ENCODE measurements around the gene MUL1.

MUL1 gene

DNA sequence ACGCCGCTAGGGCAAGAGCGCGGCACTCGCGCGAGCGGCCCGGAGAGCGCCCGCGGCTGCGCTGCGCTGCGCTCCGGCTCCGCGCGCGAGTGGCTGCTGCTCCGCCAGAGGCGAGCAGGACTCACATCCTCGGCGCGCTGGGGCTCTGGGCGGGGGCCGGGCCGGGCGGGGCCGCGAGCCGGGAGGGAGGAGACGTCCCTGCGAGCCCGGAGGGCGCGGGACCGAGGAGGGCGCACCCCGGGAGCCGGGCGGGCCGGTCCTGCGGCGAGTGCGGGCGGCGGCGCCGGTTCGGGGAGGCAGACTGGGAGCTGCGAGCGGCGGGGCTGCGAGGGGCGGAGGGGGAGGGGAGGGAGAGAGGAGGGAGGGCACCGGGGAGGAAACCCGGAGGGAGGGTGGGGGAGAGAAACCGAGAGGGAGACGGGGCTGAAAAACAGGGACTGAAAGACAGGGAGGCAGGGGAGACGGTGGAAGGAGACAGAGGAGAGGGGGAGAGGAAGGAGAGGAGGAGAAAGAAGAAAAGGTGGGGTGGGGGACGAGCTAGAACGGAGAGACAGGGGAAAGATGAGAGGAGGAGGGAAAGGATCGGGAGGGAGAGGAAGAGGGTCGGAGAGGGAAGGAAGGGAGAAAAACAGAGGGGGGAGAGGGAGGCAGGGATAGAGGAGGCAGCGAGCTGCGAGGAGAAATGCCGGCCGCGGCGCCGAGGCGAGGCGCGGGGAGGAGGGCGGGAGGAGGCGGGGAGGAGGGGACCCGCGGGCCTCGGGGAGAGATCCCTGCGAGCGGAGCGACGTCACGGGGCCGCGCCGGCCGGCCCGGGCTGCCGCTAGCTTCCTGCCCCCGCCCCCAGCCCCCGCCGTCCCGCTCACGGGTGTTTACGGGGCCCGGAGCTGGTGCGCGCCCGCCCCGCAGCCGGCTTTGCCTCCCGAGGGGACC lies 22.2 kb downstream of the MUL1 start, which contains the start of gene CAMK2N1:
Gene CAMK2N1 (minus strand): TSS at position 684 of the 930 bp plus-strand sequence. CDS start 831 bp downstream, outside the sequence.
- DNase-seq (ENCODE audit: low read depth, low spot score): no peak

DNA sequence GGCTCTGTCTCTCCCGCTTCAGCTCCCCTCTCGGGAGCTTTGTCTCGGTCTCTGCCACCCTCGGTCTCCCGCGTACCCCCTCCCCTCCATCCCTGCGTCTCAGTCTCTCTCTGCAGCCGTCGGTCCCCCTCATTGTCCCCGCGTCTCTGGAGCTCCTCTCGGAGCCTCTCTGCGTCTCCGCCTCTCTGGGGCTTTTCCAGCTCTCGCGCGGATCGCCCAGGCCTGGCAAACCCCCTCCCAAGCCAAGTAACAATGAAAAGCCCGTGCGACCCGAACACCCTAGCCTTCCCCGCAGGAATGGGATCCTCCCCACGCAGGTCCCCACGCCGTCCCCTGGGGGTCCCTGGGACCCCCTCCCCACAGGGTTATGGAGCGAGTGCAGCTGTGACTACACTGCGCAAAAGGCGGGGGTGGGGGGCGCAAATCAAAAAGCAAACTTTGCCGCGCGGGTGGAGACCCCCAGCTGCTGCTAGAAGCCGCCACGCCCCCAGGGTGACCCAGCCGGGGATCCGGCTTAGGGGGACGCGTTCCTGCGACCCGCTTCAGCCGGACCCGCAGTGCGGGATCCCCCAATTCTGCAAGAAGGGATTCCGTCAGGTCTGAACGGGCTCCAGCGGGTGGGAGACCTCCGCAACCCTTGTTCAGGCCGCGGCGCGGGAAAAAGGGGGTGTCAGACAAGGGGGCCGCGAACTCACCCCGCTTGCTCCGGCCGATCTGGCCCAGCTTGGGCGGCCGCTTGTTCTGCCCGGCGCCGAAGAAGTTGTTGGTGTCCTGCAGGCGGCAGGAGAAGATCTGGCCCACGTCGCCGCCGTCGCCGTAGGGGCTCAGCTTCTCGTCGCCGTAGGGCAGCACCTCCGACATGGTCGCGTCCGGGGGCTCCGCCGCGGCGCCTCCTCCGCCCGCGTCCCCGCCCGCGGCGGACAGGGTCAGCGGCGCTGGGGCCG lies 23.2 kb downstream of the MUL1 start:
- no peak for DNase-seq (ENCODE audit: low read depth, low spot score)

DNA sequence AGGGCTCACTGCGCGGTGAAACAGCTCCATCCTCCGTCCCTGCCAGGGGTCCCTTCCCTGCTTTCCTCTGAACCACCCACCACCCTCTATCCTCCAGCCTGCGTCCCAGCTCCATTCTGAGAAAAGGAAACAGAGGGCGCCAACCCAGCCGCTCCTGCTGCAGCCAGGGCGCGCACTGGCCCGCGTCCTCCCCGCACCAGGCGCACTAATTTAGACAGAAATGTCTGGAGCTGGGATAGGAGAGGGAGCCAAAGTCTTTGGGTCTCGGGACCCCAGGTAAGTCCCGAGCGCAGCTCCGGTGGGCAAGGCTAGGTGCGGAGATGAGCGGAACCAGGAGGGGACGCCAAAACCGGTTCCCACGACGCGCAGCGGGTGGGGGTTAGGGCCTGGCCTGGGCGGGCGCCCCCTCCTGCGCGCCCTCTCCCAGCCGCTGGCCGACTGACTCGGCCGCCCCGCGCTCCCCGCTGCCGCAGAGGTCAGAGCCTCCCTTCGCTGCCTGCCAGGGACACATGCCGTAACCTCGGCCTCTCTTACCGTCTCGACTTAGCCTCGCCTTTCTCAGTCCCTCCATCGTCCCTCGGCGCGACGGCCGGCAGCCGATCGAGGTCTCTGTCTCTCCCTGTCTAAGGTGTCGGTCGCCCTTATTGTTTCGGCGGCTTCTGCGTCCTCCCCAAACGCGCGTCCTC lies 24.0 kb downstream of the MUL1 start:
- DNase-seq (ENCODE audit: low read depth, low spot score): no peak

DNA sequence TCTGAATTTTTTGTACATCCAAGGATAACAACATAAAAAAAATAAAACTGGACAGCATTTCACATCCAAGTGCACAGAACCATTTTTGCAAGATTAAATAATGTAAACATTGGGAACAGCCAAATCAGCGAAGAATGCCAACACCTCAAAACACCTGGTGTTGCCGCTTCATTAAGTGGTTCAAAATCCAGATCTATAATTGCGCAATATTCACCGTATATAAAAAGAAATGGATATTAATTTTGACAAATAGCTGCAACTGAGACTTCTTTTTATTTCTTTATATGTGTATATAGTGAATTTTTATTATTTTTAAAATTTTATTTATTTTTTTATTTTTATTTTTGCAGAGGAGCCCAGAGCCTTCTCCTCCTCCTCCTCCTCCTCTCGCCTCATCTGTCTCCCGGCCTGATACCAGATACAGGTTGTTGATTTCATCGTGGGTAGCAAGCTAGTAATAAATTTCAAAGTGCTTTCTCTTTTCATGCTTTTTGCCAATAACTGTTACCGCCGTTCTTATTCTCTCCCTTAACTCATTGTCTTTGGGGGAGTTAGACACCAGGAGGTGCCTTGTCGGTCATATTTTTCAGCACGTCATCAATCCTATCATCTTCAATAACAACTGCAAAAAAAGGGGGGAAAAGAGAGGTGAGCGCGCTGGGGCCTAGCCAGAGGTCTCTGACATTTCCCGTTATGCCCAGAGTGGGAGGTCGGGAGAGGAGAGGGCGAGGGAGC lies 24.7 kb downstream of the MUL1 start:
- DNase-seq (ENCODE audit: low read depth, low spot score): no peak

DNA sequence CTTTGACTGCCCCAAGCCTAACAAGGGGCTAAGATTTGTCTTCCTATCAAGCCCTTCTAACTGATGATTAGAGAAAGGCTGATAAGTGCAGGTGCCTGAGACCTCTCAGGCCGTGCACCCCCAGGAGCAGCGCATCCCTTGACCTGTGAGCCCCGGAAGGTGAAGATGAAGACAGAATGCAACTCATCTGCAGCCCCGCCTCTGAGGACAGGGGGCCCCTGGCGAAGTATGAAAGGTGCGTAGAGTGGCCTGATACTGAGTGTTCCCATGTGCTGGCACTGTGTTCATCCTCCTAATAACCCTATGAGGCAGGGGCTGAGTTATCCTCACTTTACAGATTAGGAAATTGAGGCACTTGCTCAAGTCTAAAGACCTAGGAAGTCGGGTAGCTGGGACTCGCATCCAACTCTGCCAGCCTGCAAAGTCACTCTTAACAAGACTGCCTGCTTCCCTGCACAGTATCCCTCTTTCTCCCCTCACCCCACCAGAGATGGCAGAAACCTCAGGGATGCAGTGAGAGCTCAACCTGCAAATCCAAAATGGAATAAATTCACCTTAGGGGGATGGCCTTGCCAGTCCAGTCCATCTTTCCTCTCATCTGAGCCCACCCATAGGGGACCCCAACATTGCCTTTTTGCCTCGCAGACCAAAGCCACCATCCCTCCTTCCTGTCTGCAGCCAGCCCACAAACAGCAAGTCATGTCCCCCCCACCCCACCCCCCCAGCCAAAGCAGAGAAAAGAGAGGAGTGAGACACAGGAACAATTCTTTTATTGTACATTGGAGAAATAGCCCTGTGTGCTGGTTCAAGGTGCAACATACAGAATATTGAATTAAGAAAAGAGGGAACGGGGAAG lies 26.1 kb downstream of the MUL1 start:
- DNase-seq (ENCODE audit: low read depth, low spot score): no peak

DNA sequence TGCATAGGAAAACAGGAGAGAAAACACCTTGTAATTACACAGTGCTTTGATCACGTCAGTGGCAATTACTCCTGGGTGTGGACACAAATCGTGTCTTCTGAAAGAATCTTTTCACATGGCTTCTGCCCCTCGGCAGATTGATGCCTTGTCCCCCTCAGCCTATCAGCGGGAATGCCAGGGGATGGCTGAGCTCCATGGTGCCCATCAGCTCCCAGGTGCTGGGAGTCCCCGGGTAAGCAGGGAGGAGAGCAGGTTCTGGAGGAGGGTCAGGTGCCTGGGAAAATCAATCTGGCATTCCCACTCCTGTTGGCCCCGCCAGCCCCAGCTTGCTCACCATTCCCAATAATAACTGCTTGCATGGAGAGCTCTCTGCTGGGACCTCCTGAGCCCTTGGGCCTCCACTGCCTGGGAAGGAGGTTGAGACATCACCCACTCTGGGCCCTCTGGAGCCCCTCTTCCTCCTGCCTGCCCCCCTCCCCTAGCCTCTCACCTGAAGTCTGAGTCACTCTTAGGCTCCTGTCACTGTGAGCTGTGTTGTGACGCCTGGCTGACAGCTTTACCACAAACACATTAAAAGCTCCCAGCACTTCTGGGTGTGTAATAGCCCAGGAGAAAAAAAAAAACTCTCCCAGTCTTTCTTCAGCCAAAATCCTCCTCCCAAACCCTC lies 26.9 kb downstream of the MUL1 start:
- DNase-seq (ENCODE audit: low read depth, low spot score): no peak

DNA sequence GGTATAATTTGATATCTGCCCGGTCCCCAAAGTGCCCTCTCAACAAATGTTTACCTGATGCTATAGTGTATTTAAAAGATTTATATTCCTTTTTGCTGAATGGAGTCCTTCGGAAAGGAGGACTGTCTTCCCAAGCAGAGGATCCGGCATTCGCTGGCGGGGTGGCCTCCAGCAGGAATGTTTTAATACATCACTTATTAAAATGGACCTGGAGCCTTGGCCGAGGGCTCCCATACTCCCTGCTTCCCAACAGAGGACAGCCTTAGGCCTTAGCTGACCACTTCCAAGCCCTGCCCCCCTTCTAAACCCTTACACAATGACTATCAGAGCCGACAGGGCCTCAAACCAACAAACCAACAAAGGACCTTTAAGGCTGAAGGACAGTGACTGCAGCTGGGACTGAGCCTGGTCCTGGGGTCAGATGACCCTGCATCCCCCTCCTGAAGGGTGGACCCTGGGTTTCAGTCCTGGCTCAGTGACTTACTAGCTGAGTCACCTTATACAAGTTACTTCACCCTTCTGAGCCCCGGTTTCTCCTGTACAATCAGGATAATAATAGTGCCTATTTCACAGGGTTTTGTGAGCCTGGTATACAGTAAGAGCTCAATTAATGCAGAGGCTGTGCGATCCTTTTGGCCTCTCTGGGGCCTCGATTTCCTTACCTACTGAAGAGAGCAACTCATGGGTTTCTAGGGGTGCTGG lies 27.6 kb downstream of the MUL1 start:
- DNase-seq (ENCODE audit: low read depth, low spot score): no peak

DNA sequence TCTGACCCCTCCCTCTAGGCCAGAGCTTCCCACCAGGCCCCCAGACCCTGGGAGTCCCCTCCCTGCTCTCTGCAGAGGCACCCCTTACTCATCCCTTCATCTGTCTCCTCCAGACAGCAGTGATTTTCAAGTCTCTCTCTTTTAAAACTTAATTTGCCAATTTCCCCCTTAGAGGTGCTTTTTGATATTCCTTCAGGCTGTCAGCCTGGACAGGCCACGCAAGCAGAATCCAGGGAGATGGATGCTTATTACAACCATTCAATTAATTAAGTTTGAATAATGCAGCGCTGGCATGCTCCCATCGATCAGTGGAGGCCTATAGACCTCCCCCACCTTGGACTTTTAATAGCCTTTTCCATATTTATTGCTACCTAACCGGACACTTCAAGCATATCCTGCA lies 28.1 kb downstream of the MUL1 start:
- no peak for DNase-seq (ENCODE audit: low read depth, low spot score)

DNA sequence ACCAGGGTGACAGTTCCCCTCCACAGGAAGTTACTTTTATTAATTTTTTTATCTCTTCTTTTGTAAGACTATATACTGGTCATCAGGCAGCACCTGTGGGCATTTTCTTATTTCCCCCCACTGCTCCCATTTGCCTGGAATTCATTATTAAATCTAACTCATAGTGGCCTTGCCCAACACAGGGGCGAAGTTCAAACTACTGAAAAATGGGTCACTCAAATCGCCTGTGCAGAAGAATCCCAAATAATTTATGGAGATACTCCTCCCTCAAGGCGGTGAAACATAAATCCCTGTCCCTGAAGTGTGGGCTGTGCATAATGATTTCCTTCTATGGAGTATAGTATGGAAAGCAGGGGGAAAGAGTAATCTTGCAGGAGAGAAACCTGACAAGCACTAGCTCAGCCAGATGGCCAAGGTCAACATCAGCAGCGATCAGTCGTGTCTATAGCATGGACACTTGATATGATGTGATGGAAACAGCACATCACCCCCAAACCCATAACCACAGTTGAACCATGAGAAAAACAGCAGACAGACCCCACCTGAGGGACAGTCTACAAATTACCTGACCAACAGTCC lies 29.8 kb downstream of the MUL1 start:
- no peak for DNase-seq (ENCODE audit: low read depth, low spot score)

DNA sequence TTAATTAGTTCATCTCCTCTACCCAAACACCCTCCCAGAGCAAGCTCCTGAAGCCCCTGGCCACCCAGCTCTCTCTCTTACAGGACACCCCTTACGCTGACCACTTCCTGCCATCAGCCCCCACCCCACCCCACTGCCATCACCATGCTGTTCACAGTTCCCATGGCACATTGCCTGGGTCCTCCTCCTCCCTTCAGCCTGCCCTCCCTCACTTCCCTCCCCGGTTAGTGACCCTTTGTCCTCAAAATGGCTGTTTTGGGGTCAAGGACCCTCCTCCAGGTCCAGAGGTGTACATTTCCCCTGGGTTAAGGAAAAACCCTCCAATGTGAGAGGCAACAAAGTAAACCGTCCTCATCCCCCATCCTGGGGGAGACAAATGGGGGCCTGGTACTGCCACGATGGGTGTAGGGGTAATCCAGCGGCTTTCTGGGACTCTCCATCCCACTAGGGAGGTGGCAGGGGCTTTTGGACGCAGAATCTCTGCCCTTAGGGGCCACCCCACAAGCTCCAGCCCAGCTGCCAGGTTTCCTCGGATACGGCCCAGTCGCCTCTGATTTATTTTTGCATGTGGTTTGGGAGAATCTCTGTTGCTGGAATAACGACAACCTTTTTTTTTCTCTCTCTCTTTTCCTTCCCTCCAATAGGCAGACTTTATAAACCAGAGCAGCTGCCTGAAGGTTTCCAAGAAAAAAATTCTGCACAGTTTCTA lies 30.4 kb downstream of the MUL1 start:
- no peak for DNase-seq (ENCODE audit: low read depth, low spot score)

DNA sequence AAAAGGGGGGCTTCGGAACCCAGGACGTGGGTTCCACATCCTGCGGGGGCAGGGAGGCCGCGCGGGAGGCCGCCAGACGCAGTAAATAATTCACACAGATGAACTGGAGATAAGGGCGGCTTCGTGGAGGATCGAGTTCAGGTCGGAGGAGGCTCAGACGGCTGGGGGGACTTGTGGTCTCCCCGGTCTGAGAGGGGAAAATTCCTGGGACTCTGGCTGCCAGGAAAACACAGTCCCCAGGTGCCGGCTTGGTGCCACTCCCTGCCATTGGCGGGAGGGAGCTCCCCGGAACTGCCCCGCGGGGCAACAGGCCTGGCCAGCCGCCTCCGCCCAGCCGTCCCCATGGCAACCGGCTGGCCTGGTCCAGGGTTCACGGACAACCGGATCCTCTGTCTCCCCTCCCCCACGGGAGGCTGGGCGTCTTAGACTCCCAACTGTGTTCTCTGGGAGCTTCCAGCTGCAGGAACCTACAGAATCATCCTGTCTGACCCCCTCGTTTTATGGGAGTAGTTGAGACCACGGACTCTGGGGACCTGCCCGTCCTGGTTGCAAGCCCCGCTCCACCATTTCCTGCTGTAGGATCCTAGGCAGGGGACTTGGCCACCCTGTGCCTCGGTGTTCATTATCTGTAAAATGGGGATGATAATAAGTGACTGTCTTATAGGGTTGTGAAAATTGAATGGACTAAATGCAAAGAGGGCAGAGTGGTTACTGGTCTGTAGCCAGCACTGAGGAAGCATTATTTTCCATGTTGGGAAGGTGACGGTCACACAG lies 31.5 kb downstream of the MUL1 start:
- DNase-seq (ENCODE audit: low read depth, low spot score): no peak

DNA sequence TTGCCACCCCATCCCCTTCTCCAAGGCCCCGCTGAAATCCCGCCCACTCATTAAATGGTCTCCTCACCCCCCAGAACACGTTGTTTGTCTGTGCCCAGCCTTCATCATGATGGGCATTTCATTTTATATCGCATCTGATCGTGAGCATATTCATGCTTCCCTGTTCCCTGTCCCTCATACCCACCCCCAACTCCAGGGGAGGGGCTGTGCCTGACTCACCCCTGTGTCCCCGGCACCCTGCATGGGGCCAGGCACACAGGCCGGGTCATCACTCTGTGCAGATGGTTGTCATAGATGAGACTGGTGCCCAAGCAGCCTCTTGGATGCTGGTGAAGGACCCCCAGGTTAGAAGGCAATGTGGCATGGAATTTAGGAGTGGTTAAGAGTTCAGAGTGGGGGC lies 33.0 kb downstream of the MUL1 start:
- DNase-seq (ENCODE audit: low read depth, low spot score): no peak

DNA sequence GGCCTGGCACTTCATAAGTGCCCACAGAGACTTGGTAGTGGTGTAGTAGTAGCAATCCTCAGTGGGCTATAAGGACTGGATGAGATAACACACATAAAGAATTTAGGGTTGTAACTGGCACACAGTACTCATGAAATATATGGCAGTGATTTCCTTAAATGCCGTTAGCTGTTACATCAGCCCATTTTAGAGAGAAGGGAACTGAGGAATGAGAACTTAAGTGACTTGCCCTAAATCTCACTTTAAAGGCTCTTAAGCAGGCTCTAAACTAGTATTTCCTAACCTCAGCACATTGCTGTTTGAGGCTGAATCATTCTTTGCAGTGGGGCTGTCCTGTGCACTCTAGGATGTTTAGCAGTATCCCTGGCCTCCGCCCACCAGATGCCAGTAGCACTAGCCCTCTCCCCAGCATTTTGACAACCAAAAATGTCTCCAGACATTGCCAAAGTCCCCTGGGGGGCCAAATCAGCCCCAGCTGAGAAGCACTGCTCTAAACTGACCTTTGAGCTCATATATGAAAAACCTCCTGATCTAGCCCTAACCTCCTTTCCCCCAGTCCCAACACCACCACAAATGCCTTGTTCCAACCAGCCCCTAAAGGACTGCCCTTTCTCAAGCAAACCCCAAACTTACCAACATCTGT lies 33.5 kb downstream of the MUL1 start:
- DNase-seq (ENCODE audit: low read depth, low spot score): no peak

DNA sequence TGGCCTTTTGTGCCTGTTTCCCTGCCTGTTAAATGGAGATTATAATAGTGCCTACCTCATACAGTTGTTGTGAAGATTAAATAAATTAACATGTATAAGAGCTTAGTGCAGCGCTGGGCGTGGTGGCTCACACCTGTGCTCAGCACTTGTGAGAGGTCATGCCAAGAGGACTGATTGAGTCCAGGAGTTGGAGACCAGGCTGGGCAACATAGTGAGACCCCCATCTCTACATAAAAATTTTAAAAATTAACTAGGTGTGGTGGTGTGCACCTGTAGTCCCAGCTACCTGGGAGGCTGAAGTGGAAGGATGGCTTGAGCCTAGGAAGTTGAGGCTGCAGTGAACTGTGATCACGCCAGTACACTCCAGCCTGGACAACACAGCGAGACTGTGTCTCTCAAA lies 34.1 kb downstream of the MUL1 start:
- DNase-seq (ENCODE audit: low read depth, low spot score): no peak

DNA sequence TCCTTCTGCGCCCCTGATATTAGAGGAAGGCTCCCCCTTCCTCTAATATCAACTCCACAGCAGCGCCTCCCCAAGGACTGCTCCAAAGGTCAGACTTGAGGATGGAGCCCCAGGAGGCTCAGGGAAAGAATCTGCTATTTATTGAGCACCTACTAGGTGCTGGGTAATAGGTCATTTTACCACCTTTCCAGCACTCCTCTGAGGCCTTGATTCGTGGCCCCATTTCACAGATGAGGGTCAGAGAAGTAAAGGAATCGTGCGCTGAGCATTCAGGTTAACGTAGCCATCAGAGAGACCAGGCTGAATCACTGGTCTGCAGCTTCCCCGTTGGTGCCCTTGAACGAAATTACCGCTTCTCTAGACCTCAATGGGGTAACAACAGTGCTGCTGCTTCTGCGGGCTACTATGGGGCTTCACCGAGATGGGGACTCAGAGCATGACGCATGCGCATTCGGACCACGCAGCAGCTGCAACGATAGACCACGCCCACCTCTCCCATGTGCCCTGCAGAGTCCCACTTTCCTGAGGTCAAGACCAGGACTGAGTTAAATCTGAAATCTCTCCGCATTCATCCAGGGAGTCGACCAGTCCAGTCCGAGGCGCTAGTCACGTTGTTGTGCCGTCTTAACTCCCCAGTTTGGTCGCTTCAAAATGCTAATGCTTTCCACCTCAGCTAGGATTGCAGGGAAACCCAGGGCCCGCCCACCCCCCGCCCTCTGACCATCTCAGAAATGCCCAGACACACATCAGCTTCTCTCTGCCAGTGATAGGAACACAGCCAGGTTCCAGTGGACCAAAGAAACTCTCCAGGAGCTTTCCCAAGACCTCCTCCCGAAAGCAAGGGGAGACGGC lies 34.9 kb downstream of the MUL1 start:
- DNase-seq (ENCODE audit: low read depth, low spot score): no peak

DNA sequence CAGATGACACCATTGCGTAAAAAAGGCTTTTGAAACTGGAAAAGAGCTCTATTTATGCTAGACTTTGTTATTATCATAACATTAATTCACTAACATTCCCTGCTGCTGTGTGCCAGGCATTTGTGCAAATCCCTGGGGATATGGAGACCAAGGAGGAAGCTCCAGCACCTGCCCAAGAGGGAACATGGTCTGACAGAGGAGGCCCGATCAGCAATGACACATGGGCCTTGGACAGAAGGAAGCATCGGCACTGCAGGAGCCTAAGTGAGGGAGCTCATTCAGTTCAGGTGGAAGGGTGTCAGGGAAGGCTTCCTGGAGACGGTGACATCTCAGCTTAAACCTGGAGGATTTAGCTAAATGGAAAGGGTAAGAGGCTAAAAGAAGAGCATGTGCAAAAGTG lies 35.8 kb downstream of the MUL1 start:
- DNase-seq (ENCODE audit: low read depth, low spot score): no peak

Measured in activated naive CD8-positive, alpha-beta T cell treated with anti-CD3 and anti-CD28 coated beads, Interleukin-2, amount 50 U/mL, for 16 hours (primary cell).